MM.1S (cell line): ENCODE results near the gene RNF26.

ENCODE experiments used
- EZH2 ChIP-seq: fragments of 300-600 bp; sonication (generic); optimal IDR thresholded peaks from 2 replicates; pipeline ENCODE3; 2017; ENCODE audit warnings: low read depth, mild to moderate bottlenecking, antibody characterized with exemption, low read length, mixed read lengths
- EZH2phosphoT487 ChIP-seq: fragments of 300-600 bp; sonication (generic); IDR thresholded peaks from 2 replicates; pipeline ENCODE4 v1.6.1; 2018; ENCODE audit warnings: antibody characterized with exemption, low read length
- TF ChIP-seq, protein P1 (sequence below): fragments of 300-600 bp; sonication (generic); IDR thresholded peaks from 2 replicates; pipeline ENCODE4 v1.5.1; 2016; ENCODE audit warnings: antibody characterized with exemption, low read length, mixed read lengths

DNA sequence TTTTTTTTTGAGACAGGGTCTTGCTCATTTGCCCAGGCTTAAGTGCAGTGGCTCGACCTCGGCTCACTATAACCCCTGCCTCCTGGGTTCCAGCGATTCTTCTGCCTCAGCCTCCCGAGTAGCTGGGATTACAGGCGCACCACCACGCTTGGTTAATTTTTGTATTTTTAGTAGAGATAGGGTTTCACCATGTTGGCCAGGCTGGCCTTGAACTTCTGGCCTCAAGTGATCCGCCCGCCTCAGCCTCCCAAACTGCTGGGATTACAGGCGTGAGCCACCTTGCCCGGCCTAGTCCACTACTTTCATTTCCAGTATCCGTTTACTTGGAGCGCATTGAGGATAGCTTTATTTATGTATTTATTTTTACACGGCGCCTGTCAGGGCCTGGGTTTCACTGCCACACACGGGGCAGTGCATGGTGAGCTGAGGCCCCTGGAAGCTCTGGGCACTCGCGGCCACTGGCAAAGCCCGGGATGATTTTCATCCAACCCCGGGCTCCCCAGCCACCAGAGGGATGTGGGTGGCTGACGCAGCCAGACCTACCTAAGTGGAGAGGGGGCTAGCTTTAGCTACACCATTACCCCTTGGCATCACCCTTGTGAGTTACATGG, 11.3 kb upstream of the RNF26 start:
- TF ChIP-seq, protein P1, sequence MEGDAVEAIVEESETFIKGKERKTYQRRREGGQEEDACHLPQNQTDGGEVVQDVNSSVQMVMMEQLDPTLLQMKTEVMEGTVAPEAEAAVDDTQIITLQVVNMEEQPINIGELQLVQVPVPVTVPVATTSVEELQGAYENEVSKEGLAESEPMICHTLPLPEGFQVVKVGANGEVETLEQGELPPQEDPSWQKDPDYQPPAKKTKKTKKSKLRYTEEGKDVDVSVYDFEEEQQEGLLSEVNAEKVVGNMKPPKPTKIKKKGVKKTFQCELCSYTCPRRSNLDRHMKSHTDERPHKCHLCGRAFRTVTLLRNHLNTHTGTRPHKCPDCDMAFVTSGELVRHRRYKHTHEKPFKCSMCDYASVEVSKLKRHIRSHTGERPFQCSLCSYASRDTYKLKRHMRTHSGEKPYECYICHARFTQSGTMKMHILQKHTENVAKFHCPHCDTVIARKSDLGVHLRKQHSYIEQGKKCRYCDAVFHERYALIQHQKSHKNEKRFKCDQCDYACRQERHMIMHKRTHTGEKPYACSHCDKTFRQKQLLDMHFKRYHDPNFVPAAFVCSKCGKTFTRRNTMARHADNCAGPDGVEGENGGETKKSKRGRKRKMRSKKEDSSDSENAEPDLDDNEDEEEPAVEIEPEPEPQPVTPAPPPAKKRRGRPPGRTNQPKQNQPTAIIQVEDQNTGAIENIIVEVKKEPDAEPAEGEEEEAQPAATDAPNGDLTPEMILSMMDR = no peak
- TF ChIP-seq EZH2phosphoT487 (no peak), EZH2 (no peak)
